ENCODE measurements around the gene ETV3. TPM values are rescaled to one million over a fixed set of nuclear protein-coding genes. Genes with fewer than 3 reads are reported as not detected.

ETV3 gene
- total and polyA plus RNA-seq, 2 of the 4 experiments (the other 2 are of a cell fraction) = 6.4 to 14.7 TPM

- Histone ChIP-seq H2AK5ac (ENCODE audit: low read depth, low read length) (no peak overlapping the region), H2BK5ac (ENCODE audit: low read depth, low read length, poor library complexity, severe bottlenecking) (no peak overlapping the region), H4K8ac (ENCODE audit: low read depth in 2 of 2, low read length in 2 of 2) (no peak overlapping the region), H3K56ac (ENCODE audit: extremely low read depth, insufficient read depth, low read length) (no peak overlapping the region), H2BK20ac (ENCODE audit: low read depth, low read length) (no peak overlapping the region), H3K27ac (ENCODE audit: insufficient read depth, low read length) (no peak overlapping the region), H3K23ac (ENCODE audit: low read depth, low read length) (no peak overlapping the region), H2BK120ac (ENCODE audit: low read depth, low read length) (no peak overlapping the region), H2AFZ (replicated peaks; ENCODE audit: low read length, poor library complexity) (peak overlapping the region; percentile 9), H3K9me3 (ENCODE audit: control insufficient read depth, insufficient read depth, low read length) (no peaks in the 10 kb centered on the region), H3K27me3 (ENCODE audit: control insufficient read depth, insufficient read depth, low read length) (peaks cover 3% of the 10 kb centered on the region; the same call in 1 of the 2 replicates), H2BK15ac (ENCODE audit: low read depth, low read length) (no peak overlapping the region), H3K9me1 (ENCODE audit: insufficient read depth, low read length) (0 out of 2 replicates have a peak, but pooled peaks cover 3% of the 10 kb centered on the region), H4K91ac (ENCODE audit: insufficient read depth, low read depth, low read length) (no peak overlapping the region), H3K4ac (ENCODE audit: low read depth, low read length) (no peak overlapping the region), H4K5ac (ENCODE audit: low read depth, low read length) (no peak overlapping the region), H3K36me3 (ENCODE audit: control insufficient read depth, insufficient read depth, low read length) (no peaks in the 10 kb centered on the region), H4K20me1 (ENCODE audit: insufficient read depth, low read length) (no peaks in the 10 kb centered on the region), H3K18ac (ENCODE audit: low read depth, low read length) (no peak overlapping the region), H3K14ac (replicated peaks; ENCODE audit: low read depth, low read length) (no peak overlapping the region), H3K4me2 (ENCODE audit: low read depth, low read length) (no peak overlapping the region), H3K4me1 (ENCODE audit: control insufficient read depth, insufficient read depth, low read length) (peaks cover 11% of the 10 kb centered on the region), H3K9ac (ENCODE audit: low read depth, low read length) (no peak overlapping the region), H3K79me1 (ENCODE audit: low read depth in 1 of 2, low read length in 2 of 2) (no peaks in the 10 kb centered on the region), H3K4me3 (ENCODE audit: insufficient read depth, low read depth, low read length) (no peak overlapping the region), H2AK9ac (replicated peaks; ENCODE audit: low read depth, low read length, poor library complexity) (no peak overlapping the region)
- no peak for ATAC-seq (ENCODE audit: low read depth)
- no peak for DNase-seq
- BruUV-seq (replicated peaks) = no TSS peak
- intact Hi-C loops (cut with micrococcal nuclease) = no loop called here
- dilution Hi-C loops (cut with HindIII; ENCODE audit: low sequenced_read_pairs, unreplicated experiment) = no loop called here
- TF ChIP-seq CEBPB (IDR thresholded peaks at IDR 0.05; ENCODE audit: low read depth, low read length) (no peak), ELK1 (IDR thresholded peaks at IDR 0.05; ENCODE audit: borderline replicate concordance, low read depth, low read length) (no peak), USF2 (IDR thresholded peaks at IDR 0.05; ENCODE audit: low read depth, low read length) (no peak), FOS (IDR thresholded peaks at IDR 0.05; ENCODE audit: low read depth, low read length) (no peak), SMC3 (IDR thresholded peaks at IDR 0.05; ENCODE audit: low read depth, low read length) (no peak), POLR2A (IDR thresholded peaks at IDR 0.05; ENCODE audit: low read depth, low read length) (no peak), CHD1 (IDR thresholded peaks at IDR 0.05; ENCODE audit: low read depth, low read length) (no peak), RAD21 (IDR thresholded peaks at IDR 0.05; ENCODE audit: low read length) (no peak), RCOR1 (IDR thresholded peaks at IDR 0.05; ENCODE audit: insufficient replicate concordance, low read length) (no peak)
- ChIA-PET POLR2A (ENCODE audit: unreplicated experiment) (no interaction called here), CTCF (interaction anchor here (4.9 kb wide), 1 partner anchor 70 kb away, joined by 88 read pairs; no protein-coding TSS in a partner anchor)
- WGBS, 2 experiments (ENCODE audit: extremely low coverage in 2 of 2, insufficient read length in 1 of 2) = 50% methylated on average over 1 of the region's 4 CpGs; no CpG with 5 or more reads in 1 of the 2 experiments
- in situ Hi-C loops (cut with MboI; ENCODE audit: low sequenced_read_pairs) = no loop called here
Observed at GRCh38 chr1:157158967-157159366, 20.8 kb upstream of the ETV3 start.
